Cerebellar cortex (tissue), 1 donor: Measurements from ENCODE around the gene SLC27A4.
A peak's percentile ranks its signal among the peaks of the same experiment; 100 is the strongest.
"Not testable (repeated sequence)": the region's sequence is repeated elsewhere in the genome, so short reads cannot be mapped to it uniquely, and the experiment has no call there.

Source experiments
- DNase-seq: peaks from one replicate; pipeline ENCODE4 v3.0.0-alpha.2; 2015; ENCODE audit warnings: low spot score

SLC27A4 gene

GRCh38 chr9:128324401-128324800 lies 15.9 kb upstream of the SLC27A4 start:
- DNase-seq = no peak

GRCh38 chr9:128325629-128326028 lies 14.7 kb upstream of the SLC27A4 start:
- DNase-seq = no peak

GRCh38 chr9:128333451-128333869 lies 6.9 kb upstream of the SLC27A4 start:
- DNase-seq = no peak

DNA sequence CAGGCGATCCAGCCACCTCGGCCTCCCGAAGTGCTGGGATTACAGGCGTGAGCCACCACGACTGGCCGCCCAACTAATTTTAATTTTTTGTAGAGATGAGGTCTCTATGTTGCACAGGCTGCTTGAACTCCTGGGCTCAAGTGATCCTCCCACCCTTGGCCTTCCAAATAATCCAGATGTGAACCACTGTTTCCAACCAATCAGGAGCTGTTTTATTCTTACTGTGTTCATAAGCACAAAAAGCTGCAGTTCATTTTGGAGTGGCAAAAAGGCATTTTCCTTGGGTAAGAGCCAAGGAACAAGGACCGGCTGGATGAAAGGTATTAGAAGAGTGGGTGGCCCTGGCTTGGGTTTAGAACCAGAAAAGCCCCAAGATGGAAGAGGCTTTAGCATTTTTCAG lies 5.2 kb upstream of the SLC27A4 start:
- DNase-seq = no peak

- no peak for DNase-seq
Observed at GRCh38 chr9:128335914-128336313, 4.4 kb upstream of the SLC27A4 start.

DNA sequence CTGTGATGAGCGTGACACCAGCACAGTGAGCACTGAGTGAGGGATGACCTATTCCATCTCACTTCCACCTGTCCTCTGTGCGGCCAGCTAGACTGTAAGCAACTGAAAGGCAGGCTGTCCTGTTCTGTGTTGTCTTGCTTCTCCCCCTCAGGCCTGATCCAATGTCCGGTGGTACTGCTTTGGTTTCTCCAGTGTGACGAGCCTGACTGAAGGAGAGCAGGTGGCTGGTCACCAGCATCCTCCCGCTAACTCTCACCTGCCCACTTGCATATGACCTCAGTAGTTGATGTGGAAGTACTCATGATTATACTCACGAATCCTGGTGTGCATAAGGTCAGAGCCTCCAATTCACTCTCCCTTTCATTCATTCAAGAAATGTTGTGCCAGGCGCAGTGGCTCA lies 2.4 kb upstream of the SLC27A4 start:
- no peak for DNase-seq

- DNase-seq = not testable (repeated sequence)
Observed at GRCh38 chr9:128338852-128339614, 1.3 kb upstream of the SLC27A4 start.

- no peak for DNase-seq
Observed at GRCh38 chr9:128340691-128341434, 536 bp downstream of the SLC27A4 start.

- peak; percentile 81 for DNase-seq
Observed at GRCh38 chr9:128341435-128341849, 1.1 kb downstream of the SLC27A4 start.

- no peak for DNase-seq
Observed at GRCh38 chr9:128342971-128343680, 2.8 kb downstream of the SLC27A4 start.

DNA sequence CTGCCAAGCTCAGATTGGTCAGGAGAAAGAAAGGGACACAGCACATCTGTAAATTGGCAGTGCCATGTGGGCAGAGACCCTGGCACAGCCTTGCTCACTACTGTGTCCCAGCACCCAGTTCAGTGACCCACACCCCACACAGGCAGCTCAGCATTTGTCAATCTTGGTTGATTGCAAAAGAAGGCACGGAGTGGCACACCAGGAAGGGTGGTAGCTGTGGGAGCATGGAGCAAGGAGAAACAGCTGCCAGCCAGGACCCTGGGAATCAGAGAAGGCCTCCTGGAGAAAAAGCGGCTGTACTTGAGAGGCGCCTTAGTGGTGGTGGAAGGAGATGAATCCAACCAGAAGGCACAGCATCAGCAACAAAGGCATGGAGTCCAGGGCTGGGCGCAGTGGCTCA lies 3.5 kb downstream of the SLC27A4 start:
- DNase-seq = no peak

GRCh38 chr9:128344931-128345605 lies 4.7 kb downstream of the SLC27A4 start:
- no peak for DNase-seq

- DNase-seq = no peak
Observed at GRCh38 chr9:128349125-128349524, 8.8 kb downstream of the SLC27A4 start.

DNA sequence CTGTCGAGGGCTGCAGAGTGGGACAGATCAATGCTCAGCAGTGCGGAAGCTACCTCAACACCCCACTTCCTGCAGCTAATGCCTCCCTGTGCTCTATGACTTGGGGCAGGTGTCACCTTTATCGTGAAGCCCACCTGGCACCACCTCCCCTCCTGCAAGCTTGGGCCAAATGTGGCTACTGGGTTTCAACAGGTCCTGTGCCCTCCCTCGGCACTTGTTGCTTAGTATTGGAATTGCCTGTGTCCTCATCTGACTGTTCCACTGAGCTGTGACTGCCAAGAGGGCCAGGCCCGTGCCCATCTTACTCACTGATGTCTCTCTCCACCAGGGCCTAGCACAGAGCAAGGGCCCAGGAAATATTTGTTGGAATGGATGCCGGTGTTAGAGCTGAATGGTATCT lies 9.4 kb downstream of the SLC27A4 start:
- no peak for DNase-seq

- no peak for DNase-seq
Observed at GRCh38 chr9:128355451-128355850, 15.1 kb downstream of the SLC27A4 start.

DNA sequence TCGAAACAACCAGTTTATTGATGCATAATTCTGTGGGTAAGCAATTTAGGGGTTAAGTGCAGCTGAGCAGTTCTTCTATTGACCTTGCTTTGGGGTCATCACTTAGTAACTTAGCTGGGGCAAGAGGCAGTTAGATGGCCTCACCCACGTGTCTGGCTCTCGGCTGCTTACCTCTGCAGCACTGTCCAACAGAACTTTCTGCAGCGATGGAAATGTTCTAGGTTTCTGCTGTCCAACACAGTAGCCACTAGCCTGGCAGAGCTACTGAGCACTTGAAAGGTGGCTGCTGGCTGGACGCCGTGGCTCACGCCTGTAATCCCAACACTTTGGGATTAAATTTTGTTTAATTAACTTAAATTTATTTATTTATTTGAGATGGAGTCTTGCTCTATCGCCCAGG lies 17.8 kb downstream of the SLC27A4 start:
- no peak for DNase-seq

DNA sequence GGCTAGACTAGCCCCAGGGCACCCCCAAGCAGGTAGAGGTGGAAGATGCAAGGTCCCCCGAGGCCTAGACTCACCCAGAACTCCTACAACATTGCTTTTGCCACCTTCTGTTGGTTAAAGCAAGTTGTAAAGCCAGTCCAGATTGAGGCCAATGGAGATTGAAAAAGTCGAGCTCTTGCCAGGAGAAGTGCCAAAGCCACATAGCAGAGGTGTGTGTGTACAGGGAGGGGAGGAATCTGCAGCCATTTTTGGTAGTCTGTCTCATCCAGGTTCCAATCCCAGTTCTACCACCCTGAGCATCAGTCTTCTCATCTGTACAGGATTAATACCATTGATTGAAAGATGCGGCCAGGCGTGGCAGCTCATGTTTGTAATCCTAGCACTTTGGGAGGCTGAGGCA lies 18.5 kb downstream of the SLC27A4 start:
- no peak for DNase-seq

DNA sequence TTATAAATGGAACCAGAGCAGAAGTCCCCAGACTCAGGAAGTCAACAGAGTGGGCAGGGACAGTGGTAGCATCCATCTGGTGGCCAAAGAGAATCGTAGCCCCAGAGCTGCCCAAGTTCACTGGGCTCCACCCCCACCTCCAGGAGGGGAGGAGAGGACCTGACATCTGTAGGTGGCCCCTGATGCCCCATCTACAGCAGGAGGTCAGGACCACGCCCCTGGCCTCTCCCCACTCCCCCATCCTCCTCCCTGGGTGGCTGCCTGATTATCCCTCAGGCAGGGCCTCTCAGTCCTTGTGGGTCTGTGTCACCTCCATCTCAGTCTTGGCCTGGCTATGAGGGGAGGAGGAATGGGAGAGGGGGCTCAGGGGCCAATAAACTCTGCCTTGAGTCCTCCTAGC lies 20.5 kb downstream of the SLC27A4 start:
- no peak for DNase-seq

DNA sequence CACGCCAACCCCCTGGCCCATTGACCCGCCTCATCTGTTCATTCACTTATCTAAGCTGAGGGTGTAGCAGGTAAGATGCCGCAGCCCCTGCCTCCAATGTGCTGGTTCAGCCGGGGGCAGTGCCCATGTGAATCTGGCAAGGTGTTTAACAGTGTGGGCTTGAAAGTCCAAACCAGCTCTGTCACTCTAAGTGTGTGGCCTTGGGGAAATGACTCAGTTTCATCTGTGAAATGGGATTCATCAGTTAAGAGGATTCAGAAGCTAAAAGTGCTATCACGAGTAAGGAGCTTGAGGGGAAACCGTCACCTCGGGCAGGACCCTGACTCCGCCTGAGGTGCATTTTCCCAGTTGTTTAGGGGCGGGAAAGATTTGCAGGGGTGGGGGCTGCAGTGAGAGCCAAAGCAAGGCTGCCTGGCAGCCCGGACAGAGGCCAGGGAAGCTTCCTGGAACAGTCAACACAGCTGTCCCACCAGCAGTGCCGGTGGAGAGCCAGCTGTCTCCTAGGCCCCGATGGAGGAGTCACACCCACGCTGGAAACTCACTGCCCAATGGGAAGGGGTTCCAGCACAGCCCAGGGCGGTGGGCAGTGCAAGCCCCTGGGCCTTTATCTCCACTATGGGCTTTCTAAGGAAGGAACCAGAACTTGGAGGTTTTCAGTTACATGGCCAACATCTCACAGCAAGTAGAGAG lies 21.1 kb downstream of the SLC27A4 start:
- no peak for DNase-seq

GRCh38 chr9:128361986-128362646 lies 21.8 kb downstream of the SLC27A4 start:
- peak; percentile 93 for DNase-seq

GRCh38 chr9:128362774-128363173 lies 22.4 kb downstream of the SLC27A4 start:
- DNase-seq = no peak
